K562 (cell line): ENCODE results near the gene SFI1. TPM values are rescaled to one million over a fixed set of nuclear protein-coding genes. Genes with fewer than 3 reads are reported as not detected.

Experiments
- ATF1 ChIP-seq, 2 experiments: fragments of 450-650 bp in 1 of 2; IDR thresholded peaks; 2 replicates each; pipeline ENCODE4 v1.6.1; 2016; ENCODE audit warnings: missing compliant biosample characterization in 1 of 2, missing genetic modification characterization in 1 of 2
- ELK1 ChIP-seq: sonication (generic); formaldehyde crosslinking; IDR thresholded peaks from 2 replicates; pipeline ENCODE4 v1.8.1; 2022; ENCODE audit warnings: missing genetic modification reagents
- HDGF ChIP-seq: fragments of 450-650 bp; IDR thresholded peaks from 2 replicates; pipeline ENCODE4 v1.6.1; 2016
- HNRNPL ChIP-seq: fragments of 200-400 bp; formaldehyde crosslinking; IDR thresholded peaks from 2 replicates; pipeline ENCODE4 v1.6.1; 2017; ENCODE audit warnings: low read depth, mild to moderate bottlenecking, low read length
- HOXB6 ChIP-seq: fragments of 250-450 bp; sonication (Bioruptor Pico); IDR thresholded peaks from 2 replicates; pipeline ENCODE4 v1.5.1; 2022; ENCODE audit warnings: mild to moderate bottlenecking, borderline replicate concordance
- MCM3 ChIP-seq: fragments of 450-650 bp; IDR thresholded peaks from 2 replicates; pipeline ENCODE4 v1.6.1; 2016
- MEF2D ChIP-seq: conservative IDR thresholded peaks from 2 replicates; pipeline ENCODE4 v1.6.1; 2016; ENCODE audit warnings: low read depth, missing genetic modification characterization, missing compliant biosample characterization
- NCOA1 ChIP-seq: fragments of 450-650 bp; IDR thresholded peaks from 2 replicates; pipeline ENCODE4 v1.6.1; 2016; ENCODE audit warnings: low read depth
- NFE2 ChIP-seq: IDR thresholded peaks from 2 replicates; pipeline ENCODE4 v1.6.1; 2014; ENCODE audit warnings: antibody characterized with exemption, low read depth
- PPARD ChIP-seq: fragments of 250-450 bp; sonication (Bioruptor Pico); IDR thresholded peaks from 2 replicates; pipeline ENCODE4 v1.8.0; 2022; ENCODE audit warnings: inconsistent platforms, mild to moderate bottlenecking, moderate library complexity
- PREB ChIP-seq: sonication (generic); formaldehyde crosslinking; IDR thresholded peaks from 2 replicates; pipeline ENCODE4 v1.8.1; 2023; ENCODE audit warnings: mild to moderate bottlenecking, missing genetic modification reagents
- SIX5 ChIP-seq, 2 experiments: IDR thresholded peaks; 2 replicates each; pipeline ENCODE4 v1.6.1; 2011; ENCODE audit warnings: low read length in 2 of 2, borderline replicate concordance in 1 of 2, low read depth in 1 of 2, mild to moderate bottlenecking in 1 of 2, moderate library complexity in 1 of 2; ENCODE audit not compliant: insufficient read depth in 1 of 2
- TAL1 ChIP-seq: fragments of 450-650 bp; IDR thresholded peaks from 2 replicates; pipeline ENCODE4 v1.6.1; 2016; ENCODE audit warnings: mild to moderate bottlenecking
- TSHZ1 ChIP-seq: fragments of 250-450 bp; sonication (Bioruptor Pico); IDR thresholded peaks from 2 replicates; pipeline ENCODE4 v1.4.0; 2020; ENCODE audit warnings: mild to moderate bottlenecking, moderate library complexity
- XRCC4 ChIP-seq: IDR thresholded peaks from one replicate; pipeline ENCODE4 v1.6.1; 2011; ENCODE audit not compliant: insufficient read depth, insufficient read length; ENCODE audit errors: extremely low read depth
- ZKSCAN1 ChIP-seq: fragments of 150-350 bp; IDR thresholded peaks from 2 replicates; pipeline ENCODE4 v1.6.1; 2016; ENCODE audit warnings: low read depth, low read length
- ZNF239 ChIP-seq: fragments of 250-450 bp; sonication (Bioruptor Pico); IDR thresholded peaks from 2 replicates; pipeline ENCODE4 v1.4.0; 2020; ENCODE audit warnings: mild to moderate bottlenecking
- ZNF518B ChIP-seq: fragments of 250-450 bp; sonication (Bioruptor Pico); IDR thresholded peaks from 2 replicates; pipeline ENCODE4 v1.5.0; 2021; ENCODE audit warnings: mild to moderate bottlenecking, moderate library complexity
- polyA plus RNA-seq, 8 experiments: library from polyadenylated mRNA; depleted of rRNA in 4 of 8; stranded (reverse) in 5 of 8; unstranded in 3 of 8; fragments of >200 nt; fragmentation: Nextera tagmentation in 2 of 8; fragmentation: Illumina TruSeq in 1 of 8; extraction: Ambion mirVana in 2 of 8; extraction: Trizol in 1 of 8; gene quantifications; 2 replicates each; pipeline versions ENCODE4 v1.2.1 to v1.2.3, GENCODE V29; 2011 to 2014; ENCODE audit warnings: inconsistent platforms in 1 of 8, missing spikeins in 1 of 8
- total RNA-seq, 7 experiments: library from RNA; depleted of rRNA in 6 of 7; stranded (reverse); fragments of >200 nt in 6 of 7; fragmentation: Illumina TruSeq in 2 of 7; extraction: Trizol in 2 of 7; gene quantifications; 2 replicates each; pipeline versions ENCODE4 v1.2.1 to v1.2.3, GENCODE V29; 2011 to 2021; ENCODE audit warnings: low replicate concordance in 1 of 7

The SFI1 gene
- total and polyA plus RNA-seq, 9 of the 15 experiments (the other 6 are each of a cell fraction or from before 2014, with no cell fraction given): 3.0 to 25.6 (median 14.1) TPM

- TF ChIP-seq ZNF239 (CRISPR knock-in tag) (no peak), TAL1 (peak; percentile 78), SIX5 (IDR thresholded peaks at IDR 0.05; ENCODE audit: borderline replicate concordance in 1 of 2, insufficient read depth in 1 of 2, low read depth in 1 of 2, low read length in 2 of 2) (no peak), ELK1 (CRISPR knock-in tag) (no peak), ATF1 (CRISPR knock-in tag; IDR thresholded peaks at IDR 0.05) (no peak), ATF1 (tag; IDR thresholded peaks at IDR 0.05) (no peak), PREB (no peak), XRCC4 (no peak), MCM3 (no peak), NFE2 (peak; percentile 40; the same call in 1 of the 2 replicates), PPARD (CRISPR knock-in tag) (no peak), ZNF518B (CRISPR knock-in tag) (no peak), HOXB6 (no peak), ZKSCAN1 (no peak), TSHZ1 (CRISPR knock-in tag) (no peak), HDGF (no peak), NCOA1 (no peak), MEF2D (tag) (no peak), HNRNPL (no peak)
Measured at GRCh38 chr22:31585161-31585859, 89.0 kb downstream of the SFI1 start (continued).
